GM12873 (cell line): ENCODE results near the gene MYO1C.

Experiments used
- TF ChIP-seq, protein P1 (sequence below): IDR thresholded peaks from 2 replicates; pipeline ENCODE4 v1.5.1; 2012; ENCODE audit warnings: low read depth, mild to moderate bottlenecking, moderate library complexity, low read length, control low read depth; ENCODE audit not compliant: insufficient read depth; ENCODE audit errors: missing control alignments

Gene MYO1C

DNA sequence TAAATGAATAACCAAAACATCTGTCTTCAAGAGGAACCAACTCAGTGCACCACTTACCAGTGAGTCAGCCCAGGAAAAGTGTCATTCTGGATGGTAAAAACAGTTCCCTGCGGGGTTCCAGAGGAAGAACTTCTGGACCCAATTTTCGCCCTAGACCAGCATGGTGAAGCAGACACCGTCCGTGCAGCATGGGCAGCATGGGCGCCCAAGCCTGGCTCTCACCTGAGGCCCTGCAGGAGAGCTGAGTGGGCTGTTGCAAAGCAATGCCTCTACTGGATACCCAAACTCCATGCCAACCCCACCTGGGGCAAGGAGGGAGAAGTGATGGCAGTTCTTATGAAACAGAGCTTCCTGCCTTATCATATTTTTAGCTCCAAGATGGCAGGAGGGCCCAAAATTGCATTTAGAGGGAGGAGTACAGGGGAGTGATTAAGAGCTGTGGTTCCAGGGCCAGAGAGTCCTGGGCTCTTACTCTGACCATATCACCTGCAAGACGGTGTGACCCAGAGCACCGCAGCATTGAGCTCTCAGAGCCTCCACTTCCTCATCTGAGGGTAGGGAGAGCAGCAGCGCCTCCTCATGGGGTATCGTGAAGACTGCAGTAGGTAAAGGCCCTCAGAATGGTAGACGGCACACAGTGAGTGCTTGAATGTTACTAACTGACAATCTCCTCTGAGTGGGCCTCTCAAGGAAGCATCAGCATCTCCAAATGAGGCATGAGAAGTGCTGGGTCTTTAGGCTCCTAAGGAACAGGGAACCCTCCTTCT is 40.5 kb upstream of the MYO1C start:
- TF ChIP-seq, protein P1, sequence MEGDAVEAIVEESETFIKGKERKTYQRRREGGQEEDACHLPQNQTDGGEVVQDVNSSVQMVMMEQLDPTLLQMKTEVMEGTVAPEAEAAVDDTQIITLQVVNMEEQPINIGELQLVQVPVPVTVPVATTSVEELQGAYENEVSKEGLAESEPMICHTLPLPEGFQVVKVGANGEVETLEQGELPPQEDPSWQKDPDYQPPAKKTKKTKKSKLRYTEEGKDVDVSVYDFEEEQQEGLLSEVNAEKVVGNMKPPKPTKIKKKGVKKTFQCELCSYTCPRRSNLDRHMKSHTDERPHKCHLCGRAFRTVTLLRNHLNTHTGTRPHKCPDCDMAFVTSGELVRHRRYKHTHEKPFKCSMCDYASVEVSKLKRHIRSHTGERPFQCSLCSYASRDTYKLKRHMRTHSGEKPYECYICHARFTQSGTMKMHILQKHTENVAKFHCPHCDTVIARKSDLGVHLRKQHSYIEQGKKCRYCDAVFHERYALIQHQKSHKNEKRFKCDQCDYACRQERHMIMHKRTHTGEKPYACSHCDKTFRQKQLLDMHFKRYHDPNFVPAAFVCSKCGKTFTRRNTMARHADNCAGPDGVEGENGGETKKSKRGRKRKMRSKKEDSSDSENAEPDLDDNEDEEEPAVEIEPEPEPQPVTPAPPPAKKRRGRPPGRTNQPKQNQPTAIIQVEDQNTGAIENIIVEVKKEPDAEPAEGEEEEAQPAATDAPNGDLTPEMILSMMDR, result peak; percentile 64

GRCh38 chr17:1529863-1530262 is 37.4 kb upstream of the MYO1C start:
- TF ChIP-seq, protein P1, result no peak

GRCh38 chr17:1522626-1523025 is 30.1 kb upstream of the MYO1C start:
- TF ChIP-seq, protein P1, result no peak

DNA sequence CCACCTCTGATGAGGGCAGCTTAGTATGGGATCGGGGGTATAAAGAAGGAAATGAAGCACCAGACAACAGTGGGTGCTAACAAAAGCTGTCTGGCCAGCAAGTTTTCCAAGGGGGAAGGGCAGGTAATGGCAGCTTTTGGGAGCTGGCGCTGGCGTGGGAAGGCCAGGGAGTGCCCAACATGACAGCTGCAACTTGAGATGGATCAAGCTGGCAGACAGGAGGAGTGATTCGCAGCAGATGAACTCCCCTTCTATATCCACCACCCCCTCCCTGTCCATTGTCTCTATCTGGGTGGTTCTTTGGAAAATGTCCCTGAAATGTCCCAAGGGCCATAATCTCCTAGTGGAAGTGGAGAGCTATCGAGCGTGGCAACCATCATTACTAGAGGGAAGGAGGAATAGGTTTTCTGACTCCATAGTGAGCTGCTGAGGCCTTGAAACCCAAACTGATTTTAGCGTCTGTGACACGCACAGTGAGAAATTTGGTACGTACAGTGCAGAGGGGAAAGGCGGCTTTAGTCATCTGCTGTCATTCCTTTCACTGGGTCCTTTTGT is 28.7 kb upstream of the MYO1C start:
- TF ChIP-seq, protein P1, result no peak

DNA sequence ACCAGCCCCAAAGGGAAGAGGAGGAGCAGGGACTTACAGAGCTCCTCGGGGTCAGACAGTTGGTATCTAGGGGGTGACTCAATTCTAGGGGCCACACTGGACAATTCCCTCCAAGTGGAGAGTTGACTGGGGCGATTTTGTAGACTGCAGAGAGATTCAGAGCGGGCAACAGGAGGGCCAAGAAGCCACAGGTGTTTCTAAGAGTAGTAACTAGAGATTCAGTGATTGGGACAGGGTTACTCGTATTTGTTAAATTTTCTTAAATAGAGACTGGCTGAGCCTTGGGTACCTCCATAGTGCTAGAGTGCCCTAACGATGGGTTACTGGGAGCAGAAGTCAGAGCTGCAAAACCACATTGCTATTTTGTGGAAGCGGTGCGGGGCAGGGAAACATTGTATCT is 27.2 kb upstream of the MYO1C start:
- TF ChIP-seq, protein P1, result no peak

DNA sequence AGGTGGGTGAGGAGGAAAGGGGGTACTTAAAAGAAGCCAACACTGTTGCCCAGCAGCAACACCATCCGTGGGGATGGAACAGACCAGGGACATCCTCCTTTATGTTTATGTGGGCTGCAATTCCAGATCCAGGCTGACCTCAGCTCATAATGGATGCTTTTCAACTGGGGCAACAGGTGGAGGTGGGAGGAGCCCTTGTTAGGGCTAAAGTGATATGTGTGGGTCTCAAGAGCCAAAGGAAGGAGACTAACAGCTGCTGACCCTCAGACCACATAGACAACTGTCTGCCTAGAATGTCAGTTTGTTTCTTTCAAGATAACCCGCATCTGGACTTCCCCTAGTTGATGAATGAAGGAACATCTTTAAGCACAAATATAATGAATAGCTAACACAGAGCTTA is 25.9 kb upstream of the MYO1C start:
- TF ChIP-seq, protein P1, result no peak

GRCh38 chr17:1516388-1517161 is 24.1 kb upstream of the MYO1C start, which contains the start of gene INPP5K:
Gene INPP5K (minus strand): TSS chr17:1516612. CDS start chr17:1516499, 113 bp downstream.
- TF ChIP-seq, protein P1, result peak; percentile 21
